ENCODE data around the gene UTP15. TPM values are rescaled to one million over a fixed set of nuclear protein-coding genes. Genes with fewer than 3 reads are reported as not detected.

The UTP15 gene
- total and polyA plus RNA-seq, 2 donors from 2014 or later = 4.5 to 16.4 TPM

- Histone ChIP-seq H3K36me3 (ENCODE audit: control insufficient read depth in 2 of 3, insufficient read depth in 3 of 3, low read length in 3 of 3) (peaks cover 2 to 28% (median 13%) of the 10 kb centered on the region in 3 donors), H3K27me3 (ENCODE audit: control insufficient read depth, insufficient read depth, low read length) (no peaks in the 10 kb centered on the region), H3K27ac (ENCODE audit: low read depth in 2 of 2, low read length in 2 of 2) (no peak overlapping the region), H3K4me3 (ENCODE audit: low read length in 3 of 3) (no peak overlapping the region), H3K9ac (ENCODE audit: low read length in 3 of 3) (no peak overlapping the region), H3K9me3 (ENCODE audit: control insufficient read depth in 2 of 3, insufficient read depth in 1 of 3, low read length in 3 of 3) (no peaks in the 10 kb centered on the region), H3K4me1 (ENCODE audit: control insufficient read depth in 2 of 3, insufficient read depth in 2 of 3, low read depth in 1 of 3, low read length in 3 of 3) (no peaks in the 10 kb centered on the region)
- no peak for TF ChIP-seq CTCF (IDR thresholded peaks at IDR 0.05; ENCODE audit: borderline replicate concordance, extremely low read depth, insufficient read depth)
- intact Hi-C loops (cut with DNase I) = no loop called here
- FAIRE-seq (no peak), DNase-seq (no peak)
These were observed 12.9 kb upstream of the UTP15 start for GRCh38 chr5:73552642-73553041.

- Histone ChIP-seq H3K4me1 (ENCODE audit: control insufficient read depth in 2 of 3, insufficient read depth in 2 of 3, low read depth in 1 of 3, low read length in 3 of 3) (peaks cover 0 to 2% (median 0%) of the 10 kb centered on the region in 3 donors), H3K4me3 (ENCODE audit: low read length in 3 of 3) (no peak overlapping the region), H3K9me3 (ENCODE audit: control insufficient read depth in 2 of 3, insufficient read depth in 1 of 3, low read length in 3 of 3) (no peaks in the 10 kb centered on the region), H3K36me3 (ENCODE audit: control insufficient read depth in 2 of 3, insufficient read depth in 3 of 3, low read length in 3 of 3) (peaks cover 6 to 28% (median 14%) of the 10 kb centered on the region in 3 donors), H3K27me3 (ENCODE audit: control insufficient read depth, insufficient read depth, low read length) (no peaks in the 10 kb centered on the region), H3K9ac (ENCODE audit: low read length in 3 of 3) (no peak overlapping the region), H3K27ac (ENCODE audit: low read depth in 2 of 2, low read length in 2 of 2) (no peak overlapping the region)
- intact Hi-C loops (cut with DNase I) = no loop called here
- TF ChIP-seq CTCF (IDR thresholded peaks at IDR 0.05; ENCODE audit: borderline replicate concordance, extremely low read depth, insufficient read depth) = no peak
- no peak for FAIRE-seq
- no peak for DNase-seq
These were observed 6.6 kb upstream of the UTP15 start for GRCh38 chr5:73558950-73559349.

GRCh38 chr5:73564018-73564417 lies 1.5 kb upstream of the UTP15 start:
- no peaks in the 10 kb centered on the region for H3K9me3 ChIP-seq (ENCODE audit: control insufficient read depth in 2 of 3, insufficient read depth in 1 of 3, low read length in 3 of 3)
- TF ChIP-seq CTCF (IDR thresholded peaks at IDR 0.05; ENCODE audit: borderline replicate concordance, extremely low read depth, insufficient read depth) = no peak
- peaks cover 0 to 16% (median 9%) of the 10 kb centered on the region in 3 donors for H3K4me1 ChIP-seq (ENCODE audit: control insufficient read depth in 2 of 3, insufficient read depth in 2 of 3, low read depth in 1 of 3, low read length in 3 of 3)
- H3K27ac ChIP-seq (ENCODE audit: low read depth in 2 of 2, low read length in 2 of 2) = no peak overlapping the region
- intact Hi-C loops (cut with DNase I) = no loop called here
- no peak for FAIRE-seq
- H3K36me3 ChIP-seq (ENCODE audit: control insufficient read depth in 2 of 3, insufficient read depth in 3 of 3, low read length in 3 of 3) = peaks cover 5 to 9% (median 7%) of the 10 kb centered on the region in 3 donors
- peak overlapping the region; percentile 98 to 100 (median 99) for H3K4me3 ChIP-seq (ENCODE audit: low read length in 3 of 3)
- no peaks in the 10 kb centered on the region for H3K27me3 ChIP-seq (ENCODE audit: control insufficient read depth, insufficient read depth, low read length)
- peak overlapping the region; percentile 77 to 98 (median 96) for H3K9ac ChIP-seq (ENCODE audit: low read length in 3 of 3)
- peak in 1 of 5 donors; percentile 18 for DNase-seq

GRCh38 chr5:73564675-73565074 lies 868 bp upstream of the UTP15 start:
- peak overlapping the region; percentile 89 for H3K27ac ChIP-seq (ENCODE audit: low read depth in 2 of 2, low read length in 2 of 2)
- H3K4me3 ChIP-seq (ENCODE audit: low read length in 3 of 3) = peak overlapping the region; percentile 98 to 100 (median 99)
- H3K4me1 ChIP-seq (ENCODE audit: control insufficient read depth in 2 of 3, insufficient read depth in 2 of 3, low read depth in 1 of 3, low read length in 3 of 3) = peaks cover 0 to 16% (median 9%) of the 10 kb centered on the region in 3 donors
- intact Hi-C loops (cut with DNase I) = no loop called here
- H3K27me3 ChIP-seq (ENCODE audit: control insufficient read depth, insufficient read depth, low read length) = no peaks in the 10 kb centered on the region
- FAIRE-seq (no peak), DNase-seq (peak in 2 of 5 donors; percentile 42 to 47)
- H3K9me3 ChIP-seq (ENCODE audit: control insufficient read depth in 2 of 3, insufficient read depth in 1 of 3, low read length in 3 of 3) = no peaks in the 10 kb centered on the region
- H3K36me3 ChIP-seq (ENCODE audit: control insufficient read depth in 2 of 3, insufficient read depth in 3 of 3, low read length in 3 of 3) = peaks cover 5 to 9% (median 7%) of the 10 kb centered on the region in 3 donors
- TF ChIP-seq CTCF (IDR thresholded peaks at IDR 0.05; ENCODE audit: borderline replicate concordance, extremely low read depth, insufficient read depth) = no peak
- peak overlapping the region; percentile 77 to 98 (median 96) for H3K9ac ChIP-seq (ENCODE audit: low read length in 3 of 3)

Data from kidney (tissue), 14 donors.